ENCODE results near the gene HNRNPC.

DNA sequence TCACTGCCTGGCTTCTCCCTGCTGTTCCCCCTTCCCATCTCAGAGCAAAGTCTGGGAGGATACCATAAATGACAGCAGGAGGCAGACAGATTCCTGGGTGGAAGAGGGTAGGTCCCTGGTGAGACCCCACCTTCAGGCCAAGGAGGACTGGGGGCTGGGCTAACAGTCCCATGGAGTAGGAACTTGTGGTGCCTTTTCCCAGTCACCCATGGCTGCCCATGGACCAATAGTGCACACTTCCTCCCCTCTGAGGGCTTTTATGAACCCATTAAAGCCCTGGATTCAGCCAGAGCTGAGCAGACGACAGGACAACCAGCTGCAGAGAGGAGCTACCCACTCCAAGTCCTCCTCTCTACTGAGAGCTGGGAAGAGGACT lies 76.8 kb downstream of the HNRNPC start:
- no peak for TF ChIP-seq EZH2 (IDR thresholded peaks at IDR 0.05; ENCODE audit: borderline replicate concordance, control insufficient read depth, low read depth, low read length)
- TF ChIP-seq ZNF384 (IDR thresholded peaks at IDR 0.05; ENCODE audit: borderline replicate concordance, low read depth, low read length), result no peak
- TF ChIP-seq, protein P1, sequence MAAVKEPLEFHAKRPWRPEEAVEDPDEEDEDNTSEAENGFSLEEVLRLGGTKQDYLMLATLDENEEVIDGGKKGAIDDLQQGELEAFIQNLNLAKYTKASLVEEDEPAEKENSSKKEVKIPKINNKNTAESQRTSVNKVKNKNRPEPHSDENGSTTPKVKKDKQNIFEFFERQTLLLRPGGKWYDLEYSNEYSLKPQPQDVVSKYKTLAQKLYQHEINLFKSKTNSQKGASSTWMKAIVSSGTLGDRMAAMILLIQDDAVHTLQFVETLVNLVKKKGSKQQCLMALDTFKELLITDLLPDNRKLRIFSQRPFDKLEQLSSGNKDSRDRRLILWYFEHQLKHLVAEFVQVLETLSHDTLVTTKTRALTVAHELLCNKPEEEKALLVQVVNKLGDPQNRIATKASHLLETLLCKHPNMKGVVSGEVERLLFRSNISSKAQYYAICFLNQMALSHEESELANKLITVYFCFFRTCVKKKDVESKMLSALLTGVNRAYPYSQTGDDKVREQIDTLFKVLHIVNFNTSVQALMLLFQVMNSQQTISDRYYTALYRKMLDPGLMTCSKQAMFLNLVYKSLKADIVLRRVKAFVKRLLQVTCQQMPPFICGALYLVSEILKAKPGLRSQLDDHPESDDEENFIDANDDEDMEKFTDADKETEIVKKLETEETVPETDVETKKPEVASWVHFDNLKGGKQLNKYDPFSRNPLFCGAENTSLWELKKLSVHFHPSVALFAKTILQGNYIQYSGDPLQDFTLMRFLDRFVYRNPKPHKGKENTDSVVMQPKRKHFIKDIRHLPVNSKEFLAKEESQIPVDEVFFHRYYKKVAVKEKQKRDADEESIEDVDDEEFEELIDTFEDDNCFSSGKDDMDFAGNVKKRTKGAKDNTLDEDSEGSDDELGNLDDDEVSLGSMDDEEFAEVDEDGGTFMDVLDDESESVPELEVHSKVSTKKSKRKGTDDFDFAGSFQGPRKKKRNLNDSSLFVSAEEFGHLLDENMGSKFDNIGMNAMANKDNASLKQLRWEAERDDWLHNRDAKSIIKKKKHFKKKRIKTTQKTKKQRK (IDR thresholded peaks at IDR 0.05; ENCODE audit: low read depth, low read length), result no peak
- TF ChIP-seq BHLHE40 (IDR thresholded peaks at IDR 0.05; ENCODE audit: borderline replicate concordance in 1 of 2, low read depth in 2 of 2, low read length in 1 of 2), result no peak
- no peak for TF ChIP-seq NFYA (IDR thresholded peaks at IDR 0.05; ENCODE audit: borderline replicate concordance, low read depth, low read length)
- TF ChIP-seq, protein P2, sequence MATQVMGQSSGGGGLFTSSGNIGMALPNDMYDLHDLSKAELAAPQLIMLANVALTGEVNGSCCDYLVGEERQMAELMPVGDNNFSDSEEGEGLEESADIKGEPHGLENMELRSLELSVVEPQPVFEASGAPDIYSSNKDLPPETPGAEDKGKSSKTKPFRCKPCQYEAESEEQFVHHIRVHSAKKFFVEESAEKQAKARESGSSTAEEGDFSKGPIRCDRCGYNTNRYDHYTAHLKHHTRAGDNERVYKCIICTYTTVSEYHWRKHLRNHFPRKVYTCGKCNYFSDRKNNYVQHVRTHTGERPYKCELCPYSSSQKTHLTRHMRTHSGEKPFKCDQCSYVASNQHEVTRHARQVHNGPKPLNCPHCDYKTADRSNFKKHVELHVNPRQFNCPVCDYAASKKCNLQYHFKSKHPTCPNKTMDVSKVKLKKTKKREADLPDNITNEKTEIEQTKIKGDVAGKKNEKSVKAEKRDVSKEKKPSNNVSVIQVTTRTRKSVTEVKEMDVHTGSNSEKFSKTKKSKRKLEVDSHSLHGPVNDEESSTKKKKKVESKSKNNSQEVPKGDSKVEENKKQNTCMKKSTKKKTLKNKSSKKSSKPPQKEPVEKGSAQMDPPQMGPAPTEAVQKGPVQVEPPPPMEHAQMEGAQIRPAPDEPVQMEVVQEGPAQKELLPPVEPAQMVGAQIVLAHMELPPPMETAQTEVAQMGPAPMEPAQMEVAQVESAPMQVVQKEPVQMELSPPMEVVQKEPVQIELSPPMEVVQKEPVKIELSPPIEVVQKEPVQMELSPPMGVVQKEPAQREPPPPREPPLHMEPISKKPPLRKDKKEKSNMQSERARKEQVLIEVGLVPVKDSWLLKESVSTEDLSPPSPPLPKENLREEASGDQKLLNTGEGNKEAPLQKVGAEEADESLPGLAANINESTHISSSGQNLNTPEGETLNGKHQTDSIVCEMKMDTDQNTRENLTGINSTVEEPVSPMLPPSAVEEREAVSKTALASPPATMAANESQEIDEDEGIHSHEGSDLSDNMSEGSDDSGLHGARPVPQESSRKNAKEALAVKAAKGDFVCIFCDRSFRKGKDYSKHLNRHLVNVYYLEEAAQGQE (IDR thresholded peaks at IDR 0.05; ENCODE audit: low read depth, low read length), result no peak

Measured in GM12878 (cell line).